HL-60/S4 (cell line): Measurements from ENCODE around the gene WWP2.
"Not testable (repeated sequence)": the region's sequence is repeated elsewhere in the genome, so short reads cannot be mapped to it uniquely, and the experiment has no call there.

Experiments used
- in situ Hi-C: fragments of 300-500 bp; cut with MboI; formaldehyde crosslinking; loops from 2 replicates; pipeline ENCODE4 v1.14.3; 2022; ENCODE audit warnings: low sequenced_read_pairs

Gene WWP2

DNA sequence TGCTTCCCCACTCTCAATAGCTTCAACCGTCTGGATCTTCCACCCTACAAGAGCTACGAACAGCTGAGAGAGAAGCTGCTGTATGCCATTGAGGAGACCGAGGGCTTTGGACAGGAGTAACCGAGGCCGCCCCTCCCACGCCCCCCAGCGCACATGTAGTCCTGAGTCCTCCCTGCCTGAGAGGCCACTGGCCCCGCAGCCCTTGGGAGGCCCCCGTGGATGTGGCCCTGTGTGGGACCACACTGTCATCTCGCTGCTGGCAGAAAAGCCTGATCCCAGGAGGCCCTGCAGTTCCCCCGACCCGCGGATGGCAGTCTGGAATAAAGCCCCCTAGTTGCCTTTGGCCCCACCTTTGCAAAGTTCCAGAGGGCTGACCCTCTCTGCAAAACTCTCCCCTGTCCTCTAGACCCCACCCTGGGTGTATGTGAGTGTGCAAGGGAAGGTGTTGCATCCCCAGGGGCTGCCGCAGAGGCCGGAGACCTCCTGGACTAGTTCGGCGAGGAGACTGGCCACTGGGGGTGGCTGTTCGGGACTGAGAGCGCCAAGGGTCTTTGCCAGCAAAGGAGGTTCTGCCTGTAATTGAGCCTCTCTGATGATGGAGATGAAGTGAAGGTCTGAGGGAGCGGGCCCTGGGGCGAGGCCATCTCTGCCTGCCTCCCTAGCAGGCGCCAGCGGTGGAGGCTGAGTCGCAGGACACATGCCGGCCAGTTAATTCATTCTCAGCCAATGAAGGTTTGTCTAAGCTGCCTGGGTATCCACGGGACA is 177.9 kb downstream of the WWP2 start:
- in situ Hi-C loops, result no loop called here

DNA sequence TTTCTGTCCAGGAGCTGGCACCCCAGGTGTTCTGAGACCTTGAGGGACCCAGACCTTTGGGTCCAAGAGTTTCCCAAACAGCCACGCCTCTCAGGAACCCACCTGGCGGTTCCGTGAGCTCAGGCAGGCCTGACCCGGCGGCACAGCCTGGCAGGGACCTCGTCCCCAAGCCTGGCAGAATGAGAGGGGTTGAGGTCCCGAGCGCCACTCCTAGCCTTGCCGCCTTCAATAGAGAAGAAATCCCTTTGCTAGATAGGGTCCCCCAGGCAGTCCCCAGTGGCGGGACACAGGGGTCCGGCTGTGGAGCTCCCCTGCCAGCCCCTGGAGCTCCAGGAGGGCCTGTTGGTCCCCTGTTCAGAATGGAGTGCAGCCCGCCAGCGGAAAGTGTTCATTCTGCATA is 178.5 kb downstream of the WWP2 start:
- in situ Hi-C loops, result no loop called here

GRCh38 chr16:69941251-69942098 is 179.3 kb downstream of the WWP2 start:
- in situ Hi-C loops, result no loop called here

- in situ Hi-C loops, result no loop called here
These were observed 180.0 kb downstream of the WWP2 start for GRCh38 chr16:69942099-69942491.

DNA sequence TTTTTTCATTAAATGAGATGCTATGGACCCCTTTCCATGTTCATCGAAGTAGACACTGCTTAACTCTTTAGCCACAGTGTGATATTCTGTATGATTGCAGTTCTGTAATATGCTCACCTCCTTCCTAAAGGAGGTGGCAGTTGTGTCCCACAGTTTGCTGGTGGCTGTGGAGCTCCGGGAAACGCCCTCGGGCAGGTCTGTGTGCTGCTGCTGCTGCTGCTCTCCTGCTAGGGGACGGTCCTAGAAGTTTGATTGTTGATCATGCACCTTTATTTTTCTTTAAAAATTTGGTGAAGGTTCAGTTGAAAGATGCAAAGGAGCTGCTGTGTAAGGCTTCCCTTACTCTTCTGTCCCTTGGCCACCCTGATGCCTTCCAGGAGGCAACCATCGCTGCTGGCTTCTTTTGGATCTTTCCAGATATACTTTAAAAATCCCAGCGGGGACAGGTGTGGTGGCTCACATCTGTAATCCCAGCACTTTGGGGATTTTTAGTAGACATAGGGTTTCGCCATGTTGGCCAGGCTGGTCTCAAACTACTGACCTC is 180.6 kb downstream of the WWP2 start:
- in situ Hi-C loops, result no loop called here

- in situ Hi-C loops, result not testable (repeated sequence)
These were observed 181.3 kb downstream of the WWP2 start for GRCh38 chr16:69943241-69944036.

DNA sequence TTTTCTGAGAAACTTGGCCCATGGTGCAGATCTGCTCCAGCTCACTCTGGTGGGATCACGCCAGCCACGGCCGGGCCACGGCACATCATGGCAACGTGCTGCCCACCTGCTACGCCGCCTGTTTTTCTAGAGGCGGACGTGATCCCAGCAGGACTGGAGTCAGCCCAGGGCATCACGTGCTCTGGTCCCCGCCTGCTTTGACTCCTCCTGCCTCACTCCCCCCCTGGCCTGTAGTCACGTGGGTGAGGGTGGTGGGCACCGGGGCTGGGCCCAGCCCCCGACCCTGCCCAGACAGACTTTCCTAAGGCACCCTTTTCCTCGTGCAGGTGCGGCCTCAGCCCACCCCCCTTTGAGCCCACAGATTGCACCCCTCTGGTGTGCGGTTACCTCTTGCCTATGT is 188.3 kb downstream of the WWP2 start:
- in situ Hi-C loops, result not testable (repeated sequence)

GRCh38 chr16:69951017-69951671 is 189.0 kb downstream of the WWP2 start, which contains the start of gene CLEC18A:
TSS of gene CLEC18A (plus strand) at chr16:69951334. CDS start at chr16:69951367, 33 bp downstream.
- in situ Hi-C loops, result not testable (repeated sequence)

DNA sequence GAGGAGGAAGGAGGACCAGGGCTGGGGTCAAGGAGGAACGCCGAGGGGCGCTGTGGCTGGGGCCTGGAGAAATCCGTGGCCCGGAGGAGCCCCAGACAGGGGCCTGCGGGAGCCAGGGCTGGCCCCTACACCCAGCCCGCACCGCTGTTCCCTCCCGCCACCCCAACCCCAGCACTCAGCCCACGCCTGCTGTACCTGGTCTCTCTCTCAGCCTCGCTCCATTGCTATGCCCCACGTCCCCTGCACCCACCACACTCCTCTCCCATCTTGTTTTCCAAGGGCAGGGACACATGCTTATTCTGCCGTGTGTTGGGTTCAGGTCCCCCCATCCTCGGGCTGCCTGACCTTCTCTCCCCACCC is 189.5 kb downstream of the WWP2 start:
- in situ Hi-C loops, result not testable (repeated sequence)

DNA sequence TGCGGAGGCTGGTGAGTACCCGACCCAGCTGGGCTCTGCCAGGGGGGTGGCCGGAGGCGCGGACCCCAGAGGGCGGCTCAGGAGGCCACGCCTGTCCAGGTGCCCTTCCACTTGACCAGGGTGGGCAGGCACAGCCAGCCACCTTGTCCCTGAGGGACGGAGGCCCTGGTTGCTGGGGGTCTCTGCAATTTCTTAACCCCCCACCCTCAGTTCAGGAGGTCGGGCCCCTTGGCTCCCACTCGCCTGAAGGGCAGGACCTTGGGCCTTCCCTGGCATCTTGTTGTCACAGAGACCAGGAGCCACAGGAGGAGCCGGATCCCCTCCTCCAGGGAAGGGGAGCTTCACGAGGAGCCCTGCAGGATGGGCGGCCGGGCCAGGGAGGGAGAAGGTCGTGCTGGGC is 190.0 kb downstream of the WWP2 start:
- in situ Hi-C loops, result not testable (repeated sequence)

DNA sequence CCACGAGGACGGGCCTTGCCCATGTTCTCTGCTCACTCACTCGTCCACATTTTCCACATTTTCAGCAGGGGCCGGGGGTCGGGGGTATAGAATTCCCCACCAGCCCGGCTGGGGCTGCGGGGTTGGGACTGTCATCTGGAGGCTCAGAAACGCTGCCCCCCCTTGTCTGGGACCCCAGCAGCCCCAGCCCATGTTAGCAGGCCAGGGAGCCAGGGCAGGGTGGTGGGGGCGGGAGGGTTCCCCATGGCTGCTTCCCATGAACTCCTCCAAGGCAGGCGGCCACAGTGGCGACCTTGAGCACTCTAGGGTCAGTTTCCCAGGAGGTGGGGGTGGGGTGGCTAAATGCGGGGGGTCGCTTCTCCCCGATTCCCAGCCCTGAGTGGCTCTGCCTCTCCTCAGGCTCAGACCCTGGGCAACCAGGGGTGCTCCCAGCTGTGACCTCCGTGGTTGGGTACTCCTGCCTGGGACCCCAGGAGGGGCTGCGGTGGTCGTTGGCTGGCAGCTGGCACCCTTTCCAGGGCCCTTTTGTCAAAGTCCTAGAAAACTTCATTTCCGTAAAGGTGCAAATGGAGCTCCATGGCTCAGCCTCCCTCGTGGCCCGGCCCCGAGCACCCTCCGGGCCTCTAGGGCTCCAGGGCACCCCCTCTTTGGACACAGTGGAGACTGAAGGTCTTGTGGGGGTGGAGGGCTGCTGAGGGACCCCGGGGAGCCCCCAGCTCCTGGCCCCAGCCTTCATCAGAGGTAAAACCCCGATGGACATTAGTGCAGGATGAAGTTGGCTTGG is 190.6 kb downstream of the WWP2 start:
- in situ Hi-C loops, result not testable (repeated sequence)

- in situ Hi-C loops, result not testable (repeated sequence)
These were observed 192.1 kb downstream of the WWP2 start for GRCh38 chr16:69954241-69954640.

DNA sequence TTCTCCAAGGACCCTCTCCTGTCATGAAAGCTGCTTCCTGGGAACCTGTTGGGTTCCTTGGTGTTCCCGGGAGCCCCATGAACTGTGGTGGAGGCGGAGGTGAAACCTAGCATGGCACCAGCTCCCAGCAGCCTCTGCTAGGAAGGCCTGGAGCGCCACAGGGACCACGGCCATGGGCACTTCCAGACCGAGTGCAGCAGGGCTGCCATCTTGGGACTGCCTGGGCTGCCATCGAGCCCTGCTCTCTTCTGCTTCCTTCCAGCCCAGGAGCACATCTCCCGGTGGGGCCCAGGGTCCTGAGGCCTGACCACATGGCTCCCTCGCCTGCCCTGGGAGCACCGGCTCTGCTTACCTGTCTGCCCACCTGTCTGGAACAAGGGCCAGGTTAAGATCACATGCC is 201.2 kb downstream of the WWP2 start:
- in situ Hi-C loops, result not testable (repeated sequence)

DNA sequence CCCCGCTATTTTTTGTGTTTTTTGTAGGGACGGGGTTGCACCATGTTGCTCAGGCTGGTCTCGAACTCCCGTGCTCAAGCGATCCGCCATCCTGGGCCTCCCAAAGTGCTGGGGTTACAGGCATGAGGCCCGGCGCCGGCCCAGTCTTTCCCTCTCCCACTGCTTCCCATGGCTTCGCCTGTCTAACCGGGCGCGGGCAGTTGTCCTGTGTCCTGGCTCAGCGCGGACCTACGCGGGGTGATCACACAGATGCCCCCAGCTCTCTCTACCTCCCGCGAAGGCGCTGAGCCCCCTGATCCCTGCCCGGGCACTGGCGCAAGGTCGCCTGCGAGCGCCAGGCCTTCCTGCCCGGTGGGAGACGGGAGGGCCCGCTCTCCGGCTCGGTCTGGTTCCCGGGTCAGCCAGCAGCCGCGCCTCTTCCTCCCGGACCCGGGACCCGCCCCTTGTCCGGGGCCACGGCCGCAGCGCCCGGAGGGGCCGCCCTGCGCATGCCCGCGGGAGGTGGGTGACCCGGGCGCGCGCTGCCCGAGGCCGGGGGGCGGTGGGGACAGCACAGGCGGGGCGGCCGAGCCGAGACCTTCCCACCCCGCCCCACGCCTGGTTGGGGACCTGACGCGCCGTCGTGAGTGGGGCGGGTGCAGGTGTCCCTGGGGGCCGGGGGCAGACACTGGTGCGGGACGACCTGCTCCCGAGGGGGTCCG is 203.0 kb downstream of the WWP2 start:
- in situ Hi-C loops, result not testable (repeated sequence)

DNA sequence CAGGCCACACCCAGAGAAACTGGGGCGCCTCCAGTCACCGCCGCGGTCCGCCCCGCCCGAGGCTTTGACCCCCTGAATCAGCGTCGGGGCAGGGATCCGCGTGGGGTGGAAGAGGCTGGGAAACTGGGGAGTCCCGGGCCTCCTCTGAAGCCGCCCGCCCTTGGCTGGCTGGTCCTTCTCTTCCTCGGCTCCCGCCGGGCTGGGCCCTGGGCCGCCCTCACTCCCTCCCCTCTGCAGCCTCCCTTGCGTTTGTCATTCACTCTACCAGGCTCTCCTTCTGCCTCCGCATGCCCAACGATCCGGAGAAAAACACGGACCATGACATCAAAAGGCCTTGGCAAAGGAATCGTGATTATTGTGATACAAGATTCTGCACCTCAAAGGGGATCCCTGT is 203.5 kb downstream of the WWP2 start:
- in situ Hi-C loops, result not testable (repeated sequence)

DNA sequence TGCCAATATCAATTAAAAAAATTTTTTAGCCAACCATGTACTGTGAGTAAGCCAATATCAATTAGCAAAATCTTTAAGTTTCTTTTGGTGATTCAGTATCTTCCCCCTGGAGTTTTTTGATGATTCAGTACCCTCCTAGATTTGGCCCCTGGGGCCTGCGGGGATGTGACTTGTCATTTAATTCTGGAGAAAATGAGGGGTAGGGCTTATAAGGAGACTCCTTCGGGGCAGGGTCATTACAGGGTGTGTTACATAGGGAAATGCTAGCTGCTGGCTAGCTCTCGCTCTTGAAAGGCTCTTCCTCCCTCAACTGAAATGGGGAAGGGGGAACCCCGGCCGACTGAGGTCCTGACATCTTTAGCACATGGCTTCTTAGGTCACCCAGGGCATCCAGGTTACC is 205.6 kb downstream of the WWP2 start:
- in situ Hi-C loops, result not testable (repeated sequence)

GRCh38 chr16:69968125-69968524 is 206.0 kb downstream of the WWP2 start:
- in situ Hi-C loops, result not testable (repeated sequence)

GRCh38 chr16:69969657-69970056 is 207.5 kb downstream of the WWP2 start:
- in situ Hi-C loops, result not testable (repeated sequence)

DNA sequence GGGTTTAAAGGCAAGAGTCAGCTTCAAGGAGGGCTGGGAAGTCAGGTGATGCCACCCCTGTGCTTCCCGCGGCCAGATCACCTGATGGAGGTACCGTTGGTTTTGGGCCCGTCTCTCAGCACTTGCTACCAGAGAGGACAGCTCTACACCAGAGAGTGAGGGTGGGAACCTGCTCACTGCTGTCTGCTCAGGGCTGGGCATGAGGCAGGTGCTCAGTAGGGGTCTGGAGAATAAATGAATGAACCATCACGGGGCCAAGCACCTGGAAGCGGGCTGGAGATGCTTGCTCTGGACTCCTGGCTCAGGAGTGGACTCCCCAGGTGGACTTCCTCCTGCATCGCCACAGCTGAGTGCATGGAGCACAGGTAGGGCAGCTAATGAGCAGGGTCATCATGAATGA is 210.0 kb downstream of the WWP2 start:
- in situ Hi-C loops, result not testable (repeated sequence)
